Liver (tissue), 10 donors: Measurements from ENCODE around the gene RPS6KA3. TPM values are rescaled to one million over a fixed set of nuclear protein-coding genes. Genes with fewer than 3 reads are reported as not detected.
A peak's percentile ranks its signal among the peaks of the same experiment; 100 is the strongest.

ENCODE experiments used
- DNase-seq: peaks from one replicate; pipeline ENCODE4 v3.0.0-alpha.2; 2017; ENCODE audit warnings: low spot score
- H3K27ac ChIP-seq, 2 donors: one replicate each; pipeline ENCODE4 v1.7.0; 2013; ENCODE audit warnings: inconsistent platforms in 2 of 2, low read length in 2 of 2, control low read depth in 1 of 2, low read depth in 1 of 2, mild to moderate bottlenecking in 1 of 2
- H3K27me3 ChIP-seq, 4 donors: one replicate each; pipeline versions ENCODE4 v1.6.1 to v1.7.0; 2013; ENCODE audit warnings: low read length in 3 of 4, inconsistent platforms in 1 of 4, mild to moderate bottlenecking in 1 of 4, moderate library complexity in 1 of 4; ENCODE audit not compliant: control insufficient read depth in 4 of 4, insufficient read depth in 4 of 4
- H3K36me3 ChIP-seq, 4 donors: one replicate each; pipeline versions ENCODE4 v1.6.1 to v1.7.0; 2013; ENCODE audit warnings: low read length in 3 of 4, mild to moderate bottlenecking in 3 of 4, low read depth in 1 of 4, moderate library complexity in 1 of 4; ENCODE audit not compliant: control insufficient read depth in 4 of 4, insufficient read depth in 3 of 4
- H3K4me1 ChIP-seq, 4 donors: one replicate each; pipeline versions ENCODE4 v1.6.1 to v1.7.0; 2013; ENCODE audit warnings: low read length in 3 of 4, mild to moderate bottlenecking in 3 of 4, moderate library complexity in 1 of 4; ENCODE audit not compliant: control insufficient read depth in 4 of 4, insufficient read depth in 4 of 4
- H3K4me3 ChIP-seq, 3 donors: one replicate each; pipeline versions ENCODE4 v1.6.1 to v1.7.0; 2013; ENCODE audit warnings: low read length in 3 of 3, control low read depth in 1 of 3, low read depth in 1 of 3, mild to moderate bottlenecking in 1 of 3
- H3K9ac ChIP-seq, 2 donors: one replicate each; pipeline ENCODE4 v1.7.0; 2013; ENCODE audit warnings: low read length in 2 of 2, mild to moderate bottlenecking in 2 of 2, moderate library complexity in 2 of 2, control low read depth in 1 of 2, low read depth in 1 of 2
- H3K9me3 ChIP-seq, 4 donors: one replicate each; pipeline versions ENCODE4 v1.6.1 to v1.7.0; 2013; ENCODE audit warnings: low read length in 3 of 4; ENCODE audit not compliant: control insufficient read depth in 4 of 4
- FOXA2 ChIP-seq: IDR thresholded peaks from 2 replicates; pipeline ENCODE4 v1.6.1; 2016; ENCODE audit warnings: antibody characterized with exemption
- HNF4G ChIP-seq: IDR thresholded peaks from 2 replicates; pipeline ENCODE4 v1.6.1; 2016; ENCODE audit warnings: antibody characterized with exemption
- MAX ChIP-seq: IDR thresholded peaks from 2 replicates; pipeline ENCODE4 v1.6.1; 2016; ENCODE audit warnings: antibody characterized with exemption
- NR2F2 ChIP-seq: IDR thresholded peaks from 2 replicates; pipeline ENCODE4 v1.6.1; 2016; ENCODE audit warnings: antibody characterized with exemption
- RAD21 ChIP-seq, 2 donors: IDR thresholded peaks; 2 replicates each; pipeline ENCODE4 v1.6.1; 2016; ENCODE audit warnings: antibody characterized with exemption in 2 of 2, mild to moderate bottlenecking in 2 of 2
- RXRA ChIP-seq, 2 donors: IDR thresholded peaks; 2 replicates each; pipeline ENCODE4 v1.6.1; 2017 to 2018; ENCODE audit warnings: antibody characterized with exemption in 2 of 2, mild to moderate bottlenecking in 1 of 2
- SP1 ChIP-seq: IDR thresholded peaks from 2 replicates; pipeline ENCODE4 v1.6.1; 2018; ENCODE audit warnings: antibody characterized with exemption, mild to moderate bottlenecking
- TAF1 ChIP-seq: conservative IDR thresholded peaks from 2 replicates; pipeline ENCODE4 v1.6.1; 2016; ENCODE audit warnings: antibody characterized with exemption, mild to moderate bottlenecking
- YY1 ChIP-seq: IDR thresholded peaks from 2 replicates; pipeline ENCODE4 v1.6.1; 2016; ENCODE audit warnings: antibody characterized with exemption, mild to moderate bottlenecking
- WGBS: extraction: QIAGEN DNeasy Blood & Tissue Kit; methylation state at CpG from one replicate; pipeline ENCODE4 v1.1.7; 2013; 5-methylcytosine and 5-hydroxymethylcytosine counted together
- polyA plus RNA-seq, 2 donors: library from polyadenylated mRNA; stranded (reverse) in 1 of 2; unstranded in 1 of 2; fragments of 200-250 nt in 1 of 2; fragments of >200 nt in 1 of 2; fragmentation: Nextera tagmentation in 1 of 2; extraction: Ambion mirVana in 1 of 2; gene quantifications; one replicate each; pipeline versions ENCODE4 v1.2.1 to v1.2.3, GENCODE V29; 2013 to 2015
- small RNA-seq: library from RNA; depleted of rRNA; stranded (forward); fragments of <200 nt; gene quantifications from one replicate; pipeline ENCODE3, GENCODE V24; 2014
- total RNA-seq, 2 donors: library from RNA; depleted of rRNA; stranded (reverse); fragments of >200 nt; gene quantifications; one replicate each; pipeline ENCODE4 v1.2.3, GENCODE V29; 2014
- TF ChIP-seq, protein P1 (sequence below): IDR thresholded peaks from 2 replicates; pipeline ENCODE4 v1.6.1; 2016; ENCODE audit warnings: antibody characterized with exemption
- TF ChIP-seq, protein P2 (sequence below): IDR thresholded peaks from 2 replicates; pipeline ENCODE4 v1.6.1; 2016; ENCODE audit warnings: antibody characterized with exemption, mild to moderate bottlenecking
- donor health status: healthy.
- donor health status: healthy.
- donor health status: healthy.
- donor health status: healthy.
- donor health status: healthy.

RPS6KA3 gene
- total and polyA plus RNA-seq, 4 donors, result 11.1 to 69.7 (median 38.8) TPM

DNA sequence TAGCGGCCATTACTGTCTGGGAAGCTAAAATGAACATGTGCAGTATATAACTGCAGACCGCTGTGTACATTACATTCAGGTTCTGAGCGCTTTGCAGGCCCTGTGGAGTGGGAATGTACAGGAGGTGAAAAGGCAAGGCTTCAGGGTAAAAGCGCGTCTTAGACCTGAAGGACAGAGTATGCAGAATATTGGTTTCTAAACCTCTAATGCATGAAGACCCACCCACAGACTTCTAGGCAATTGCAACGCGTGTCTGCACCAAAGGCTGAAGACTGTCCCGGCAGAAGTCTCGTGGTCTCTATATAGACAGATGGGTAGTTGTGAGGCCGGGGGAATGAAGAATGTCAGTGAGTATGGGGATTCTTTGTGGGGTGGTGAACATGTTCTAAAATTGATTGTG, 155.4 kb downstream of the RPS6KA3 start:
- Histone ChIP-seq H3K27ac (no peak overlapping the region), H3K9me3 (no peaks in the 10 kb centered on the region), H3K36me3 (no peaks in the 10 kb centered on the region), H3K4me1 (peaks cover 0 to 4% (median 2%) of the 10 kb centered on the region in 4 donors), H3K27me3 (no peaks in the 10 kb centered on the region), H3K4me3 (no peak overlapping the region), H3K9ac (no peak overlapping the region)
- 96% methylated on average over 10 of the region's 10 CpGs for WGBS
- TF ChIP-seq SP1 (no peak), MAX (no peak), FOXA2 (no peak), NR2F2 (no peak), TAF1 (no peak), RAD21 (IDR thresholded peaks at IDR 0.05) (no peak), RXRA (IDR thresholded peaks at IDR 0.05) (no peak), YY1 (no peak), HNF4G (no peak)
- TF ChIP-seq, protein P1, sequence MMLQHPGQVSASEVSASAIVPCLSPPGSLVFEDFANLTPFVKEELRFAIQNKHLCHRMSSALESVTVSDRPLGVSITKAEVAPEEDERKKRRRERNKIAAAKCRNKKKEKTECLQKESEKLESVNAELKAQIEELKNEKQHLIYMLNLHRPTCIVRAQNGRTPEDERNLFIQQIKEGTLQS, result no peak
- TF ChIP-seq, protein P2, sequence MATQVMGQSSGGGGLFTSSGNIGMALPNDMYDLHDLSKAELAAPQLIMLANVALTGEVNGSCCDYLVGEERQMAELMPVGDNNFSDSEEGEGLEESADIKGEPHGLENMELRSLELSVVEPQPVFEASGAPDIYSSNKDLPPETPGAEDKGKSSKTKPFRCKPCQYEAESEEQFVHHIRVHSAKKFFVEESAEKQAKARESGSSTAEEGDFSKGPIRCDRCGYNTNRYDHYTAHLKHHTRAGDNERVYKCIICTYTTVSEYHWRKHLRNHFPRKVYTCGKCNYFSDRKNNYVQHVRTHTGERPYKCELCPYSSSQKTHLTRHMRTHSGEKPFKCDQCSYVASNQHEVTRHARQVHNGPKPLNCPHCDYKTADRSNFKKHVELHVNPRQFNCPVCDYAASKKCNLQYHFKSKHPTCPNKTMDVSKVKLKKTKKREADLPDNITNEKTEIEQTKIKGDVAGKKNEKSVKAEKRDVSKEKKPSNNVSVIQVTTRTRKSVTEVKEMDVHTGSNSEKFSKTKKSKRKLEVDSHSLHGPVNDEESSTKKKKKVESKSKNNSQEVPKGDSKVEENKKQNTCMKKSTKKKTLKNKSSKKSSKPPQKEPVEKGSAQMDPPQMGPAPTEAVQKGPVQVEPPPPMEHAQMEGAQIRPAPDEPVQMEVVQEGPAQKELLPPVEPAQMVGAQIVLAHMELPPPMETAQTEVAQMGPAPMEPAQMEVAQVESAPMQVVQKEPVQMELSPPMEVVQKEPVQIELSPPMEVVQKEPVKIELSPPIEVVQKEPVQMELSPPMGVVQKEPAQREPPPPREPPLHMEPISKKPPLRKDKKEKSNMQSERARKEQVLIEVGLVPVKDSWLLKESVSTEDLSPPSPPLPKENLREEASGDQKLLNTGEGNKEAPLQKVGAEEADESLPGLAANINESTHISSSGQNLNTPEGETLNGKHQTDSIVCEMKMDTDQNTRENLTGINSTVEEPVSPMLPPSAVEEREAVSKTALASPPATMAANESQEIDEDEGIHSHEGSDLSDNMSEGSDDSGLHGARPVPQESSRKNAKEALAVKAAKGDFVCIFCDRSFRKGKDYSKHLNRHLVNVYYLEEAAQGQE, result no peak
- no peak for DNase-seq

- Histone ChIP-seq H3K9me3 (no peaks in the 10 kb centered on the region), H3K9ac (no peak overlapping the region), H3K4me1 (no peaks in the 10 kb centered on the region), H3K36me3 (no peaks in the 10 kb centered on the region), H3K27me3 (no peaks in the 10 kb centered on the region), H3K4me3 (no peak overlapping the region), H3K27ac (no peak overlapping the region)
- WGBS, result 93% methylated on average over 2 of the region's 2 CpGs
- no peak for TF ChIP-seq TAF1
- DNase-seq, result no peak
Measured at GRCh38 chrX:20101934-20102581, 164.7 kb downstream of the RPS6KA3 start.

Small RNA genes within 50 kb of the gene (small RNA-seq; reads per million reads assigned to genes)
- gene RF00493 (22.2 reads per million, percentile 96 among the genes with 10 or more reads in this experiment), gene RF00494 (not detected)

Other genes starting within 250 kb of the RPS6KA3 start
- gene MAP7D2, start 150.0 kb downstream of the RPS6KA3 start, total RNA-seq, result 1 to 10 TPM in 1 of 2 donors, under 1 TPM in 1; 0.17 to 1.5 TPM
- under 1 TPM; 0.16 to 0.67 TPM for gene MAP7D2, start 150.0 kb downstream of the RPS6KA3 start, polyA plus RNA-seq
- 10 to 100 TPM; 19.1 to 23.9 TPM for gene EIF1AX, start 125.1 kb downstream of the RPS6KA3 start, total RNA-seq
- 10 to 100 TPM; 21.2 to 89.0 TPM for gene EIF1AX, start 125.1 kb downstream of the RPS6KA3 start, polyA plus RNA-seq